GM19035 (cell line): ENCODE data around the gene CD68.
"Not testable (repeated sequence)": the region's sequence is repeated elsewhere in the genome, so short reads cannot be mapped to it uniquely, and the experiment has no call there.

Experiments
- ATAC-seq: cut with Tn5 transposase; IDR thresholded peaks from one replicate; pipeline ENCODE4 v1.9.1; 2021; ENCODE audit not compliant: unreplicated experiment

Gene CD68

GRCh38 chr17:7613769-7614424, 34.5 kb downstream of the CD68 start:
- no peak for ATAC-seq

GRCh38 chr17:7614425-7615264, 35.2 kb downstream of the CD68 start, which contains the start of gene FXR2:
Gene FXR2, minus strand, starts transcription at chr17:7614897. Its CDS starts 365 bp downstream, at chr17:7614532.
- ATAC-seq = peak; percentile 85

GRCh38 chr17:7615265-7615747, 35.9 kb downstream of the CD68 start:
- ATAC-seq = no peak

- no peak for ATAC-seq
Measured at GRCh38 chr17:7618608-7619007, 39.2 kb downstream of the CD68 start.

- ATAC-seq = no peak
Measured at GRCh38 chr17:7620835-7621234, 41.4 kb downstream of the CD68 start.

GRCh38 chr17:7623661-7624060, 44.2 kb downstream of the CD68 start:
- no peak for ATAC-seq

GRCh38 chr17:7625749-7626148, 46.3 kb downstream of the CD68 start:
- not testable (repeated sequence) for ATAC-seq

- no peak for ATAC-seq
Measured at GRCh38 chr17:7626307-7626706, 46.9 kb downstream of the CD68 start.

GRCh38 chr17:7626956-7627249, 47.5 kb downstream of the CD68 start:
- ATAC-seq = peak; percentile 5

GRCh38 chr17:7627250-7628121, 48.0 kb downstream of the CD68 start, which contains the start of gene SAT2:
Gene SAT2, minus strand, starts transcription at chr17:7627821. Its CDS starts 186 bp downstream, at chr17:7627635.
- peak; percentile 86 for ATAC-seq

- ATAC-seq = no peak
Measured at GRCh38 chr17:7629939-7630571, 50.6 kb downstream of the CD68 start, which contains the start of gene SHBG. Gene SHBG, plus strand, starts transcription at chr17:7630135. Its CDS starts 38 bp downstream, at chr17:7630173.
